Caco-2 (cell line): ENCODE measurements around the gene SMARCD3. TPM values are rescaled to one million over a fixed set of nuclear protein-coding genes. Genes with fewer than 3 reads are reported as not detected.

Experiments
- BruUV-seq: library from RNA; stranded (reverse); fragments of 400-500 nt; replicated peaks from 2 replicates; lab custom pipeline; 2021; lab: Mats Ljungman, UMichigan
- CTCF ChIA-PET: fragments of 300-600 bp; sonication (Branson Sonifier 250); formaldehyde crosslinking; loops from one replicate; lab custom pipeline; 2022; ENCODE audit warnings: antibody characterized with exemption; lab: Charles Lee
- POLR2A ChIA-PET: fragments of 300-600 bp; sonication (Branson Sonifier 250); formaldehyde crosslinking; loops from one replicate; lab custom pipeline; 2022; ENCODE audit warnings: antibody characterized with exemption; lab: Charles Lee
- DNase-seq, 2 experiments: peaks; one replicate each; pipeline versions ENCODE4 v3.0.0 to v3.0.0-alpha.2; 2020 to 2022
- H3K27me3 ChIP-seq: replicated peaks from 2 replicates; pipeline ENCODE4 v1.6.0; 2011; ENCODE audit warnings: low read length; ENCODE audit not compliant: control insufficient read depth, insufficient read depth
- H3K36me3 ChIP-seq: 2 replicates; pipeline ENCODE4 v1.5.1; 2011; ENCODE audit warnings: low read length; ENCODE audit not compliant: control insufficient read depth, insufficient read depth
- H3K4me1 ChIP-seq: fragments of 250-450 bp; sonication (Bioruptor Pico); 2 replicates; pipeline ENCODE4 v1.5.1; 2020; ENCODE audit warnings: mild to moderate bottlenecking
- H3K4me3 ChIP-seq: 2 replicates; pipeline ENCODE4 v1.5.1; 2011; ENCODE audit warnings: low read depth, mild to moderate bottlenecking, control low read depth, low read length
- H3K9me3 ChIP-seq: fragments of 250-450 bp; sonication (Bioruptor Pico); 2 replicates; pipeline ENCODE4 v1.5.1; 2020; ENCODE audit warnings: mild to moderate bottlenecking, moderate library complexity
- H3K27ac Mint-ChIP-seq: one replicate; pipeline ENCODE4 v1.8.0; 2022; ENCODE audit warnings: mixed read lengths; ENCODE audit not compliant: unreplicated experiment
- H3K27me3 Mint-ChIP-seq: one replicate; pipeline ENCODE4 v1.8.0; 2022; ENCODE audit warnings: mixed read lengths; ENCODE audit not compliant: insufficient read depth, unreplicated experiment
- H3K36me3 Mint-ChIP-seq: one replicate; pipeline ENCODE4 v1.8.0; 2022; ENCODE audit warnings: mild to moderate bottlenecking, mixed read lengths; ENCODE audit not compliant: insufficient read depth, unreplicated experiment
- H3K4me1 Mint-ChIP-seq: one replicate; pipeline ENCODE4 v1.8.0; 2022; ENCODE audit warnings: low read depth, mixed read lengths; ENCODE audit not compliant: unreplicated experiment
- H3K4me3 Mint-ChIP-seq: one replicate; pipeline ENCODE4 v1.8.0; 2022; ENCODE audit warnings: mild to moderate bottlenecking, moderate library complexity, mixed read lengths; ENCODE audit not compliant: unreplicated experiment
- H3K9me3 Mint-ChIP-seq: one replicate; pipeline ENCODE4 v1.8.0; 2022; ENCODE audit warnings: mixed read lengths; ENCODE audit not compliant: unreplicated experiment
- intact Hi-C: fragments of 100-400 bp; cut with micrococcal nuclease; formaldehyde crosslinking; loops from one replicate; pipeline ENCODE4 v1.10.0; 2022; ENCODE audit not compliant: unreplicated experiment
- total RNA-seq: library from RNA; stranded (reverse); gene quantifications from 2 replicates; pipeline ENCODE4 v1.2.3, GENCODE V29; 2022
- TF ChIP-seq, protein P1 (sequence below), 2 experiments: fragments of 200-600 bp in 1 of 2; IDR thresholded peaks; 1 replicate in 1 of 2; 2 replicates in 1 of 2; pipeline versions ENCODE4 v1.5.1 to v1.8.0; 2011 to 2022; ENCODE audit warnings: antibody characterized with exemption in 1 of 2, control low read depth in 1 of 2, inconsistent platforms in 1 of 2, low read depth in 1 of 2, low read length in 1 of 2, mild to moderate bottlenecking in 1 of 2, moderate library complexity in 1 of 2; ENCODE audit not compliant: insufficient read depth in 1 of 2, severe bottlenecking in 1 of 2, unreplicated experiment in 1 of 2

Gene SMARCD3
- total RNA-seq, 1 experiment from 2014 or later, result 27.8 TPM

DNA sequence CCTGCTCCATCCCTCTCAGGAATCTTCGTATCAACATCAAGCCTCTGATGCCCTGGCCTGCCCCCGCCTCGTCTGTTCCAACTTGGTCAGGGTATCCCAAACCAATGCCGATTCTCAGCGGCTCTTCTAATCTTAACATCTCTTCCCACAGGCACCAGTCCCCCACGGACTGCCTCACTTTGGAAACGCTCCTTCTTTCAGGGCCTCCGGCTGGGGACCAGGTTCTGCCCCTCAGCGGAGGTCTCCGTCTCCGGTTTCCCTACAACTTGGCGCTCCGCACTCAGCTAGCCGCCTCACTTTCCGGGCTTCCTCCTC is 22.0 kb downstream of the SMARCD3 start:
- Histone ChIP-seq H3K36me3 (peaks cover 3% of the 10 kb centered on the region), H3K9me3 (no peaks in the 10 kb centered on the region), H3K27me3 (no peaks in the 10 kb centered on the region), H3K4me1 (peaks cover 15% of the 10 kb centered on the region), H3K4me3 (peak overlapping the region; percentile 81)
- CTCF ChIA-PET, result interaction anchor here (1.0 to 3.0 kb wide), 4 partner anchors 15 to 115 kb away, joined by 5 to 22 read pairs (median 6); no protein-coding TSS in a partner anchor
- BruUV-seq, result no TSS peak
- POLR2A ChIA-PET, result interaction anchor here (0.9 to 1.5 kb wide), 3 partner anchors 14 to 164 kb away, joined by 3 to 6 read pairs (median 3); partner anchors contain the start of gene NUB1
- Mint-ChIP-seq H3K9me3 (no peaks in the 10 kb centered on the region), H3K4me1 (peaks cover 15% of the 10 kb centered on the region), H3K27me3 (no peaks in the 10 kb centered on the region), H3K27ac (peak overlapping the region; percentile 82), H3K36me3 (peaks cover 44% of the 10 kb centered on the region), H3K4me3 (peak overlapping the region; percentile 88)
- intact Hi-C loops, result no loop called here
- DNase-seq, result no peak
- TF ChIP-seq, protein P1, sequence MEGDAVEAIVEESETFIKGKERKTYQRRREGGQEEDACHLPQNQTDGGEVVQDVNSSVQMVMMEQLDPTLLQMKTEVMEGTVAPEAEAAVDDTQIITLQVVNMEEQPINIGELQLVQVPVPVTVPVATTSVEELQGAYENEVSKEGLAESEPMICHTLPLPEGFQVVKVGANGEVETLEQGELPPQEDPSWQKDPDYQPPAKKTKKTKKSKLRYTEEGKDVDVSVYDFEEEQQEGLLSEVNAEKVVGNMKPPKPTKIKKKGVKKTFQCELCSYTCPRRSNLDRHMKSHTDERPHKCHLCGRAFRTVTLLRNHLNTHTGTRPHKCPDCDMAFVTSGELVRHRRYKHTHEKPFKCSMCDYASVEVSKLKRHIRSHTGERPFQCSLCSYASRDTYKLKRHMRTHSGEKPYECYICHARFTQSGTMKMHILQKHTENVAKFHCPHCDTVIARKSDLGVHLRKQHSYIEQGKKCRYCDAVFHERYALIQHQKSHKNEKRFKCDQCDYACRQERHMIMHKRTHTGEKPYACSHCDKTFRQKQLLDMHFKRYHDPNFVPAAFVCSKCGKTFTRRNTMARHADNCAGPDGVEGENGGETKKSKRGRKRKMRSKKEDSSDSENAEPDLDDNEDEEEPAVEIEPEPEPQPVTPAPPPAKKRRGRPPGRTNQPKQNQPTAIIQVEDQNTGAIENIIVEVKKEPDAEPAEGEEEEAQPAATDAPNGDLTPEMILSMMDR (IDR thresholded peaks at IDR 0.05; ENCODE audit: insufficient read depth in 1 of 2, low read depth in 1 of 2, low read length in 1 of 2, severe bottlenecking in 1 of 2, unreplicated experiment in 1 of 2), result no peak

- ChIA-PET CTCF (interaction anchor here (3.0 kb wide), 1 partner anchor 18 kb away, joined by 22 read pairs; no protein-coding TSS in a partner anchor), POLR2A (interaction anchor here (0.6 kb wide), 1 partner anchor 198 kb away, joined by 4 read pairs; the partner anchor contains the start of gene ABCB8)
- TF ChIP-seq, protein P1 (IDR thresholded peaks at IDR 0.05; ENCODE audit: insufficient read depth in 1 of 2, low read depth in 1 of 2, low read length in 1 of 2, severe bottlenecking in 1 of 2, unreplicated experiment in 1 of 2), result no peak
- no peaks in the 10 kb centered on the region for H3K9me3 ChIP-seq
- Mint-ChIP-seq H3K9me3 (no peaks in the 10 kb centered on the region), H3K27ac (no peak overlapping the region), H3K4me1 (peaks cover 13% of the 10 kb centered on the region), H3K27me3 (no peaks in the 10 kb centered on the region), H3K36me3 (peaks cover 44% of the 10 kb centered on the region), H3K4me3 (peak overlapping the region; percentile 88)
- peaks cover 3% of the 10 kb centered on the region for H3K36me3 ChIP-seq
- H3K4me3 ChIP-seq, result peak overlapping the region; percentile 81
- intact Hi-C loops, result no loop called here
- DNase-seq, result no peak
- no peaks in the 10 kb centered on the region for H3K27me3 ChIP-seq
- TSS peak; percentile 25 for BruUV-seq
- peaks cover 15% of the 10 kb centered on the region for H3K4me1 ChIP-seq
Measured at GRCh38 chr7:151225948-151226510, 22.5 kb downstream of the SMARCD3 start.

DNA sequence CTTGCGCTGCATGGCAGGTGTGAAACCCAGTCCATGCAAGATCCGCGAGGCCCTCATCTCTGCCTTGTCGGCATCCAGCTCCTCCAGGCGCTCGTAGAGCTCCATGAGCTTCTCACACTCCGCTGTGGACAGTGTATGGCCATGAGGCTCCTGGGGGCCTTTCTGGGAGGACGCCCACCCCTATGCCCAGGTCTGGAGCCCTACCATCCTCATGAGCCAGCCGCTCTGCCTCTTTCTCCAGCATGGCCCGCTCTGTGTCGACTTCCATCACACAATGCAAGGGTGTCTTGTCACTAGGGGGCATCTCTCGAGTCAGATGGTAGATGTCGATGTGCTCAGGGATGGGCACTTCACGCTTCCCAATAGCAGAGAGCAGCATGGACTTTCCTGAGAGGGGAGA is 24.8 kb downstream of the SMARCD3 start:
- H3K4me1 Mint-ChIP-seq, result peaks cover 13% of the 10 kb centered on the region
- Histone ChIP-seq H3K4me1 (peaks cover 15% of the 10 kb centered on the region), H3K4me3 (no peak overlapping the region), H3K9me3 (no peaks in the 10 kb centered on the region), H3K27me3 (no peaks in the 10 kb centered on the region), H3K36me3 (peaks cover 3% of the 10 kb centered on the region)
- no peaks in the 10 kb centered on the region for H3K27me3 Mint-ChIP-seq
- POLR2A ChIA-PET, result no interaction called here
- TF ChIP-seq, protein P1 (IDR thresholded peaks at IDR 0.05; ENCODE audit: insufficient read depth in 1 of 2, low read depth in 1 of 2, low read length in 1 of 2, severe bottlenecking in 1 of 2, unreplicated experiment in 1 of 2), result no peak
- CTCF ChIA-PET, result no interaction called here
- no peak overlapping the region for H3K4me3 Mint-ChIP-seq
- H3K9me3 Mint-ChIP-seq, result no peaks in the 10 kb centered on the region
- peaks cover 64% of the 10 kb centered on the region for H3K36me3 Mint-ChIP-seq
- no peak overlapping the region for H3K27ac Mint-ChIP-seq
- no TSS peak for BruUV-seq
- intact Hi-C loops, result no loop called here
- no peak for DNase-seq
